HG02981 (cell line): Measurements from ENCODE around the gene RNF217.
"Not testable (repeated sequence)": the region's sequence is repeated elsewhere in the genome, so short reads cannot be mapped to it uniquely, and the experiment has no call there.

Experiments
- ATAC-seq: cut with Tn5 transposase; IDR thresholded peaks from one replicate; pipeline ENCODE4 v1.9.1; 2021; ENCODE audit warnings: mild to moderate bottlenecking, moderate library complexity; ENCODE audit not compliant: unreplicated experiment

Gene RNF217

GRCh38 chr6:125121894-125122293 lies 159.7 kb downstream of the RNF217 start:
- no peak for ATAC-seq

- no peak for ATAC-seq
Observed at GRCh38 chr6:125123051-125123450, 160.8 kb downstream of the RNF217 start.

GRCh38 chr6:125123468-125124048 lies 161.3 kb downstream of the RNF217 start:
- ATAC-seq: no peak

GRCh38 chr6:125124049-125124669 lies 161.9 kb downstream of the RNF217 start:
- ATAC-seq: no peak

GRCh38 chr6:125125856-125126255 lies 163.6 kb downstream of the RNF217 start:
- not testable (repeated sequence) for ATAC-seq

GRCh38 chr6:125129354-125129753 lies 167.1 kb downstream of the RNF217 start:
- no peak for ATAC-seq

GRCh38 chr6:125132058-125132457 lies 169.8 kb downstream of the RNF217 start:
- no peak for ATAC-seq

- no peak for ATAC-seq
Observed at GRCh38 chr6:125136378-125136777, 174.1 kb downstream of the RNF217 start.

GRCh38 chr6:125138083-125138482 lies 175.8 kb downstream of the RNF217 start:
- no peak for ATAC-seq

GRCh38 chr6:125140808-125141207 lies 178.6 kb downstream of the RNF217 start:
- ATAC-seq: no peak
